WTC11 (cell line): Measurements from ENCODE around the gene GPR15LG. TPM values are rescaled to one million over a fixed set of nuclear protein-coding genes. Genes with fewer than 3 reads are reported as not detected.

Source experiments
- ATAC-seq: fragments of 200-7000 bp; cut with Tn5 transposase; 2 replicates; pipeline ENCODE4 v1.10.0; 2021; ENCODE audit warnings: mild to moderate bottlenecking, moderate library complexity
- CTCF ChIA-PET: fragments of 300-600 bp; sonication (Branson Sonifier 250); formaldehyde crosslinking; loops from one replicate; lab custom pipeline; 2021; ENCODE audit warnings: antibody characterized with exemption; lab: Charles Lee
- POLR2A ChIA-PET: fragments of 350-600 bp; sonication (Branson Sonifier 250); formaldehyde crosslinking; loops from one replicate; lab custom pipeline; 2021; ENCODE audit warnings: antibody characterized with exemption; lab: Charles Lee
- DNase-seq: peaks from one replicate; pipeline ENCODE4 v3.0.0; 2021; ENCODE audit warnings: low spot score
- H3K27ac Mint-ChIP-seq: 2 replicates; pipeline ENCODE4 v1.8.0; 2021; ENCODE audit warnings: mixed read lengths
- H3K27me3 Mint-ChIP-seq: 2 replicates; pipeline ENCODE4 v1.8.0; 2021; ENCODE audit warnings: low read depth, mild to moderate bottlenecking, moderate library complexity, mixed read lengths
- H3K36me3 Mint-ChIP-seq: 2 replicates; pipeline ENCODE4 v1.8.0; 2021; ENCODE audit warnings: mixed read lengths
- H3K4me1 Mint-ChIP-seq: 2 replicates; pipeline ENCODE4 v1.8.0; 2022; ENCODE audit warnings: mixed read lengths
- H3K4me3 Mint-ChIP-seq: 2 replicates; pipeline ENCODE4 v1.8.0; 2021; ENCODE audit warnings: mild to moderate bottlenecking, moderate library complexity, mixed read lengths
- H3K9me3 Mint-ChIP-seq: 2 replicates; pipeline ENCODE4 v1.8.0; 2021; ENCODE audit warnings: mixed read lengths
- ESRRA ChIP-seq: sonication (generic); formaldehyde crosslinking; IDR thresholded peaks from 2 replicates; pipeline ENCODE4 v1.8.1; 2022; ENCODE audit warnings: mild to moderate bottlenecking, missing genetic modification reagents, borderline replicate concordance
- PRRX2 ChIP-seq: fragments of 250-450 bp; sonication (Bioruptor Pico); IDR thresholded peaks from 2 replicates; pipeline ENCODE4 v1.8.0; 2021; ENCODE audit warnings: mild to moderate bottlenecking
- SMAD4 ChIP-seq: sonication (generic); formaldehyde crosslinking; IDR thresholded peaks from 2 replicates; pipeline ENCODE4 v1.8.0; 2022; ENCODE audit warnings: mild to moderate bottlenecking, missing genetic modification reagents
- SP1 ChIP-seq: sonication (generic); formaldehyde crosslinking; conservative IDR thresholded peaks from 2 replicates; pipeline ENCODE4 v1.8.1; 2022; ENCODE audit warnings: missing genetic modification reagents
- ZBTB21 ChIP-seq: sonication (generic); formaldehyde crosslinking; IDR thresholded peaks from 2 replicates; pipeline ENCODE4 v1.8.1; 2023; ENCODE audit warnings: mild to moderate bottlenecking, missing genetic modification reagents, borderline replicate concordance
- ZNF671 ChIP-seq: fragments of 250-450 bp; sonication (Bioruptor Pico); IDR thresholded peaks from 2 replicates; pipeline ENCODE4 v1.8.0; 2021; ENCODE audit warnings: mild to moderate bottlenecking
- total RNA-seq: library from RNA; stranded (reverse); gene quantifications from 3 replicates; pipeline ENCODE4 v1.2.3, GENCODE V29; 2021
- TF ChIP-seq, protein P1 (sequence below): sonication (generic); formaldehyde crosslinking; IDR thresholded peaks from 2 replicates; pipeline ENCODE4 v1.8.1; 2023; ENCODE audit warnings: mild to moderate bottlenecking, missing genetic modification reagents, borderline replicate concordance
- TF ChIP-seq, protein P2 (sequence below): sonication (generic); formaldehyde crosslinking; conservative IDR thresholded peaks from 2 replicates; pipeline ENCODE4 v1.8.1; 2023; ENCODE audit warnings: mild to moderate bottlenecking, low read depth, missing genetic modification reagents, moderate library complexity
- TF ChIP-seq, protein P3 (sequence below): sonication (generic); formaldehyde crosslinking; IDR thresholded peaks from 2 replicates; pipeline ENCODE4 v1.8.0; 2022; ENCODE audit warnings: mild to moderate bottlenecking, missing genetic modification reagents
- TF ChIP-seq, protein P4 (sequence below): sonication (generic); formaldehyde crosslinking; IDR thresholded peaks from 2 replicates; pipeline ENCODE4 v1.8.0; 2023; ENCODE audit warnings: missing genetic modification reagents, mild to moderate bottlenecking, borderline replicate concordance
- TF ChIP-seq, protein P5 (sequence below): fragments of 250-450 bp; sonication (Bioruptor Pico); IDR thresholded peaks from 2 replicates; pipeline ENCODE4 v1.9.0; 2021; ENCODE audit warnings: mild to moderate bottlenecking
- TF ChIP-seq, protein P6 (sequence below): sonication (generic); formaldehyde crosslinking; IDR thresholded peaks from 2 replicates; pipeline ENCODE4 v1.8.1; 2022; ENCODE audit warnings: mild to moderate bottlenecking, moderate library complexity, missing genetic modification reagents
- TF ChIP-seq, protein P7 (sequence below): fragments of 250-450 bp; sonication (Bioruptor Pico); IDR thresholded peaks from 2 replicates; pipeline ENCODE4 v1.8.0; 2021; ENCODE audit warnings: mild to moderate bottlenecking

GPR15LG gene
- total RNA-seq, 1 experiment from 2014 or later: not detected

DNA sequence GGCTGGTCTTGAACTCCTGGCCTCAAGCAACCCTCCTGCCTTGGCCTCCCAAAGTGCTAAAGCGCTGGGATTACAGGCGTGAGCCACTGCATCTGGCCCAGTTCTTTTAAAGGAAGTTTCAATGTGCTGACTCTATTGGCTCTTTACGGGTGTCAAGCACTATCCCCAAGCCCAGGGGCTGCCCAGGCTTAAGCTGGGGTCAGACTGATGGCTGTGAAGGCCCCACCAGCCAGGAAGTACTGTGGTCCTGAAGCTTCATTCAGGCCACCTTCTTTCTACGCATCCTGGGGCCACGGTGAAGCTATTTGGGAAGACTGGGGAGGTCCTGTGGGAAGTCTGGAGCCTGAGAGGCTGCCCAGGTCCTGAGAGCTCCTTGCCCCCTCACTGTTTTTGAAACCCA lies 8.0 kb downstream of the GPR15LG start:
- ATAC-seq (no peak), DNase-seq (no peak)
- peaks cover 5% of the 10 kb centered on the region for H3K27me3 Mint-ChIP-seq
- H3K27ac Mint-ChIP-seq: no peak overlapping the region
- peaks cover 16% of the 10 kb centered on the region for H3K9me3 Mint-ChIP-seq
- H3K4me1 Mint-ChIP-seq: no peaks in the 10 kb centered on the region
- no peak overlapping the region for H3K4me3 Mint-ChIP-seq
- peaks cover 10% of the 10 kb centered on the region for H3K36me3 Mint-ChIP-seq
- ChIA-PET CTCF (interaction anchor here (1.4 kb wide), 1 partner anchor 34 kb away, joined by 4 read pairs; no protein-coding TSS in a partner anchor), POLR2A (no interaction called here)
- TF ChIP-seq ZBTB21 (CRISPR knock-in tag): no peak
- TF ChIP-seq ESRRA (CRISPR knock-in tag): no peak
- TF ChIP-seq PRRX2: no peak
- TF ChIP-seq, protein P1, sequence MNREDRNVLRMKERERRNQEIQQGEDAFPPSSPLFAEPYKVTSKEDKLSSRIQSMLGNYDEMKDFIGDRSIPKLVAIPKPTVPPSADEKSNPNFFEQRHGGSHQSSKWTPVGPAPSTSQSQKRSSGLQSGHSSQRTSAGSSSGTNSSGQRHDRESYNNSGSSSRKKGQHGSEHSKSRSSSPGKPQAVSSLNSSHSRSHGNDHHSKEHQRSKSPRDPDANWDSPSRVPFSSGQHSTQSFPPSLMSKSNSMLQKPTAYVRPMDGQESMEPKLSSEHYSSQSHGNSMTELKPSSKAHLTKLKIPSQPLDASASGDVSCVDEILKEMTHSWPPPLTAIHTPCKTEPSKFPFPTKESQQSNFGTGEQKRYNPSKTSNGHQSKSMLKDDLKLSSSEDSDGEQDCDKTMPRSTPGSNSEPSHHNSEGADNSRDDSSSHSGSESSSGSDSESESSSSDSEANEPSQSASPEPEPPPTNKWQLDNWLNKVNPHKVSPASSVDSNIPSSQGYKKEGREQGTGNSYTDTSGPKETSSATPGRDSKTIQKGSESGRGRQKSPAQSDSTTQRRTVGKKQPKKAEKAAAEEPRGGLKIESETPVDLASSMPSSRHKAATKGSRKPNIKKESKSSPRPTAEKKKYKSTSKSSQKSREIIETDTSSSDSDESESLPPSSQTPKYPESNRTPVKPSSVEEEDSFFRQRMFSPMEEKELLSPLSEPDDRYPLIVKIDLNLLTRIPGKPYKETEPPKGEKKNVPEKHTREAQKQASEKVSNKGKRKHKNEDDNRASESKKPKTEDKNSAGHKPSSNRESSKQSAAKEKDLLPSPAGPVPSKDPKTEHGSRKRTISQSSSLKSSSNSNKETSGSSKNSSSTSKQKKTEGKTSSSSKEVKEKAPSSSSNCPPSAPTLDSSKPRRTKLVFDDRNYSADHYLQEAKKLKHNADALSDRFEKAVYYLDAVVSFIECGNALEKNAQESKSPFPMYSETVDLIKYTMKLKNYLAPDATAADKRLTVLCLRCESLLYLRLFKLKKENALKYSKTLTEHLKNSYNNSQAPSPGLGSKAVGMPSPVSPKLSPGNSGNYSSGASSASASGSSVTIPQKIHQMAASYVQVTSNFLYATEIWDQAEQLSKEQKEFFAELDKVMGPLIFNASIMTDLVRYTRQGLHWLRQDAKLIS (CRISPR knock-in tag): no peak
- TF ChIP-seq, protein P2, sequence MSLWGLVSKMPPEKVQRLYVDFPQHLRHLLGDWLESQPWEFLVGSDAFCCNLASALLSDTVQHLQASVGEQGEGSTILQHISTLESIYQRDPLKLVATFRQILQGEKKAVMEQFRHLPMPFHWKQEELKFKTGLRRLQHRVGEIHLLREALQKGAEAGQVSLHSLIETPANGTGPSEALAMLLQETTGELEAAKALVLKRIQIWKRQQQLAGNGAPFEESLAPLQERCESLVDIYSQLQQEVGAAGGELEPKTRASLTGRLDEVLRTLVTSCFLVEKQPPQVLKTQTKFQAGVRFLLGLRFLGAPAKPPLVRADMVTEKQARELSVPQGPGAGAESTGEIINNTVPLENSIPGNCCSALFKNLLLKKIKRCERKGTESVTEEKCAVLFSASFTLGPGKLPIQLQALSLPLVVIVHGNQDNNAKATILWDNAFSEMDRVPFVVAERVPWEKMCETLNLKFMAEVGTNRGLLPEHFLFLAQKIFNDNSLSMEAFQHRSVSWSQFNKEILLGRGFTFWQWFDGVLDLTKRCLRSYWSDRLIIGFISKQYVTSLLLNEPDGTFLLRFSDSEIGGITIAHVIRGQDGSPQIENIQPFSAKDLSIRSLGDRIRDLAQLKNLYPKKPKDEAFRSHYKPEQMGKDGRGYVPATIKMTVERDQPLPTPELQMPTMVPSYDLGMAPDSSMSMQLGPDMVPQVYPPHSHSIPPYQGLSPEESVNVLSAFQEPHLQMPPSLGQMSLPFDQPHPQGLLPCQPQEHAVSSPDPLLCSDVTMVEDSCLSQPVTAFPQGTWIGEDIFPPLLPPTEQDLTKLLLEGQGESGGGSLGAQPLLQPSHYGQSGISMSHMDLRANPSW (CRISPR knock-in tag): no peak
- TF ChIP-seq SMAD4 (CRISPR knock-in tag): no peak
- TF ChIP-seq, protein P3, sequence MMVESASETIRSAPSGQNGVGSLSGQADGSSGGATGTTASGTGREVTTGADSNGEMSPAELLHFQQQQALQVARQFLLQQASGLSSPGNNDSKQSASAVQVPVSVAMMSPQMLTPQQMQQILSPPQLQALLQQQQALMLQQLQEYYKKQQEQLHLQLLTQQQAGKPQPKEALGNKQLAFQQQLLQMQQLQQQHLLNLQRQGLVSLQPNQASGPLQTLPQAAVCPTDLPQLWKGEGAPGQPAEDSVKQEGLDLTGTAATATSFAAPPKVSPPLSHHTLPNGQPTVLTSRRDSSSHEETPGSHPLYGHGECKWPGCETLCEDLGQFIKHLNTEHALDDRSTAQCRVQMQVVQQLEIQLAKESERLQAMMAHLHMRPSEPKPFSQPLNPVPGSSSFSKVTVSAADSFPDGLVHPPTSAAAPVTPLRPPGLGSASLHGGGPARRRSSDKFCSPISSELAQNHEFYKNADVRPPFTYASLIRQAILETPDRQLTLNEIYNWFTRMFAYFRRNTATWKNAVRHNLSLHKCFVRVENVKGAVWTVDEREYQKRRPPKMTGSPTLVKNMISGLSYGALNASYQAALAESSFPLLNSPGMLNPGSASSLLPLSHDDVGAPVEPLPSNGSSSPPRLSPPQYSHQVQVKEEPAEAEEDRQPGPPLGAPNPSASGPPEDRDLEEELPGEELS (CRISPR knock-in tag): no peak
- TF ChIP-seq, protein P4, sequence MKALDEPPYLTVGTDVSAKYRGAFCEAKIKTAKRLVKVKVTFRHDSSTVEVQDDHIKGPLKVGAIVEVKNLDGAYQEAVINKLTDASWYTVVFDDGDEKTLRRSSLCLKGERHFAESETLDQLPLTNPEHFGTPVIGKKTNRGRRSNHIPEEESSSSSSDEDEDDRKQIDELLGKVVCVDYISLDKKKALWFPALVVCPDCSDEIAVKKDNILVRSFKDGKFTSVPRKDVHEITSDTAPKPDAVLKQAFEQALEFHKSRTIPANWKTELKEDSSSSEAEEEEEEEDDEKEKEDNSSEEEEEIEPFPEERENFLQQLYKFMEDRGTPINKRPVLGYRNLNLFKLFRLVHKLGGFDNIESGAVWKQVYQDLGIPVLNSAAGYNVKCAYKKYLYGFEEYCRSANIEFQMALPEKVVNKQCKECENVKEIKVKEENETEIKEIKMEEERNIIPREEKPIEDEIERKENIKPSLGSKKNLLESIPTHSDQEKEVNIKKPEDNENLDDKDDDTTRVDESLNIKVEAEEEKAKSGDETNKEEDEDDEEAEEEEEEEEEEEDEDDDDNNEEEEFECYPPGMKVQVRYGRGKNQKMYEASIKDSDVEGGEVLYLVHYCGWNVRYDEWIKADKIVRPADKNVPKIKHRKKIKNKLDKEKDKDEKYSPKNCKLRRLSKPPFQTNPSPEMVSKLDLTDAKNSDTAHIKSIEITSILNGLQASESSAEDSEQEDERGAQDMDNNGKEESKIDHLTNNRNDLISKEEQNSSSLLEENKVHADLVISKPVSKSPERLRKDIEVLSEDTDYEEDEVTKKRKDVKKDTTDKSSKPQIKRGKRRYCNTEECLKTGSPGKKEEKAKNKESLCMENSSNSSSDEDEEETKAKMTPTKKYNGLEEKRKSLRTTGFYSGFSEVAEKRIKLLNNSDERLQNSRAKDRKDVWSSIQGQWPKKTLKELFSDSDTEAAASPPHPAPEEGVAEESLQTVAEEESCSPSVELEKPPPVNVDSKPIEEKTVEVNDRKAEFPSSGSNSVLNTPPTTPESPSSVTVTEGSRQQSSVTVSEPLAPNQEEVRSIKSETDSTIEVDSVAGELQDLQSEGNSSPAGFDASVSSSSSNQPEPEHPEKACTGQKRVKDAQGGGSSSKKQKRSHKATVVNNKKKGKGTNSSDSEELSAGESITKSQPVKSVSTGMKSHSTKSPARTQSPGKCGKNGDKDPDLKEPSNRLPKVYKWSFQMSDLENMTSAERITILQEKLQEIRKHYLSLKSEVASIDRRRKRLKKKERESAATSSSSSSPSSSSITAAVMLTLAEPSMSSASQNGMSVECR (CRISPR knock-in tag): no peak
- TF ChIP-seq ZNF671 (CRISPR knock-in tag): no peak
- TF ChIP-seq, protein P5, sequence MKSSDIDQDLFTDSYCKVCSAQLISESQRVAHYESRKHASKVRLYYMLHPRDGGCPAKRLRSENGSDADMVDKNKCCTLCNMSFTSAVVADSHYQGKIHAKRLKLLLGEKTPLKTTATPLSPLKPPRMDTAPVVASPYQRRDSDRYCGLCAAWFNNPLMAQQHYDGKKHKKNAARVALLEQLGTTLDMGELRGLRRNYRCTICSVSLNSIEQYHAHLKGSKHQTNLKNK: no peak
- no peak for TF ChIP-seq SP1
- TF ChIP-seq, protein P6, sequence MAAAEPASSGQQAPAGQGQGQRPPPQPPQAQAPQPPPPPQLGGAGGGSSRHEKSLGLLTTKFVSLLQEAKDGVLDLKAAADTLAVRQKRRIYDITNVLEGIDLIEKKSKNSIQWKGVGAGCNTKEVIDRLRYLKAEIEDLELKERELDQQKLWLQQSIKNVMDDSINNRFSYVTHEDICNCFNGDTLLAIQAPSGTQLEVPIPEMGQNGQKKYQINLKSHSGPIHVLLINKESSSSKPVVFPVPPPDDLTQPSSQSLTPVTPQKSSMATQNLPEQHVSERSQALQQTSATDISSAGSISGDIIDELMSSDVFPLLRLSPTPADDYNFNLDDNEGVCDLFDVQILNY (CRISPR knock-in tag): no peak
- TF ChIP-seq, protein P7, sequence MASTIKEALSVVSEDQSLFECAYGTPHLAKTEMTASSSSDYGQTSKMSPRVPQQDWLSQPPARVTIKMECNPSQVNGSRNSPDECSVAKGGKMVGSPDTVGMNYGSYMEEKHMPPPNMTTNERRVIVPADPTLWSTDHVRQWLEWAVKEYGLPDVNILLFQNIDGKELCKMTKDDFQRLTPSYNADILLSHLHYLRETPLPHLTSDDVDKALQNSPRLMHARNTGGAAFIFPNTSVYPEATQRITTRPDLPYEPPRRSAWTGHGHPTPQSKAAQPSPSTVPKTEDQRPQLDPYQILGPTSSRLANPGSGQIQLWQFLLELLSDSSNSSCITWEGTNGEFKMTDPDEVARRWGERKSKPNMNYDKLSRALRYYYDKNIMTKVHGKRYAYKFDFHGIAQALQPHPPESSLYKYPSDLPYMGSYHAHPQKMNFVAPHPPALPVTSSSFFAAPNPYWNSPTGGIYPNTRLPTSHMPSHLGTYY: no peak
- TF ChIP-seq, all 79 proteins: peak for 0
